HK-2 (cell line): Measurements from ENCODE around the gene CAT.

Experiments used
- DNase-seq: peaks from one replicate; pipeline ENCODE4 v3.0.0-alpha.2; 2018; ENCODE audit not compliant: unreplicated experiment

CAT gene

GRCh38 chr11:34425360-34425759 lies 13.4 kb upstream of the CAT start:
- DNase-seq: no peak

GRCh38 chr11:34425867-34426266 lies 12.9 kb upstream of the CAT start:
- no peak for DNase-seq

GRCh38 chr11:34426766-34427185 lies 12.0 kb upstream of the CAT start:
- no peak for DNase-seq

- DNase-seq: peak; percentile 57
Measured at GRCh38 chr11:34427186-34427805, 11.4 kb upstream of the CAT start.

GRCh38 chr11:34431979-34432378 lies 6.8 kb upstream of the CAT start:
- DNase-seq: no peak

GRCh38 chr11:34432822-34433221 lies 5.9 kb upstream of the CAT start:
- DNase-seq: no peak

GRCh38 chr11:34433899-34434298 lies 4.8 kb upstream of the CAT start:
- DNase-seq: no peak

- DNase-seq: no peak
Measured at GRCh38 chr11:34437224-34438125, 1.3 kb upstream of the CAT start.

GRCh38 chr11:34439610-34440198 lies 970 bp downstream of the CAT start:
- DNase-seq: no peak

GRCh38 chr11:34441814-34442213 lies 3.1 kb downstream of the CAT start:
- no peak for DNase-seq

- no peak for DNase-seq
Measured at GRCh38 chr11:34443136-34443535, 4.4 kb downstream of the CAT start.

- DNase-seq: no peak
Measured at GRCh38 chr11:34444428-34444827, 5.7 kb downstream of the CAT start.

- no peak for DNase-seq
Measured at GRCh38 chr11:34445956-34446355, 7.2 kb downstream of the CAT start.

GRCh38 chr11:34446386-34446785 lies 7.7 kb downstream of the CAT start:
- no peak for DNase-seq

- DNase-seq: no peak
Measured at GRCh38 chr11:34447044-34447443, 8.3 kb downstream of the CAT start.

GRCh38 chr11:34448223-34448994 lies 9.7 kb downstream of the CAT start:
- DNase-seq: no peak

- DNase-seq: no peak
Measured at GRCh38 chr11:34449013-34449412, 10.3 kb downstream of the CAT start.

- DNase-seq: no peak
Measured at GRCh38 chr11:34451053-34451452, 12.3 kb downstream of the CAT start.

- DNase-seq: no peak
Measured at GRCh38 chr11:34454308-34455032, 15.7 kb downstream of the CAT start.

GRCh38 chr11:34457607-34458006 lies 18.9 kb downstream of the CAT start:
- DNase-seq: no peak

- no peak for DNase-seq
Measured at GRCh38 chr11:34458525-34458924, 19.8 kb downstream of the CAT start.
